H9 (cell line): ENCODE measurements around the gene RPL37A. TPM values are rescaled to one million over a fixed set of nuclear protein-coding genes. Genes with fewer than 3 reads are reported as not detected.

Experiments used
- DNase-seq: peaks from one replicate; pipeline ENCODE4 v3.0.0-alpha.2; 2017
- H2AFZ ChIP-seq: one replicate; pipeline ENCODE4 v1.6.1; 2013; ENCODE audit warnings: mild to moderate bottlenecking, low read length, control low read depth, moderate library complexity
- H2AK5ac ChIP-seq: 2 replicates; pipeline ENCODE4 v1.6.1; 2013; ENCODE audit warnings: low read length, control low read depth, mixed read lengths; ENCODE audit not compliant: insufficient read length
- H2BK120ac ChIP-seq: one replicate; pipeline ENCODE4 v1.6.1; 2013; ENCODE audit warnings: low read depth, mild to moderate bottlenecking, low read length, control low read depth, inconsistent platforms; ENCODE audit not compliant: poor library complexity, severe bottlenecking
- H2BK12ac ChIP-seq: 2 replicates; pipeline ENCODE4 v1.6.1; 2013; ENCODE audit warnings: low read length, control low read depth, mixed read lengths, low read depth; ENCODE audit not compliant: insufficient read length
- H2BK15ac ChIP-seq: 2 replicates; pipeline ENCODE4 v1.6.1; 2013; ENCODE audit warnings: low read depth, low read length, control low read depth
- H2BK20ac ChIP-seq: one replicate; pipeline ENCODE4 v1.6.1; 2013; ENCODE audit warnings: low read depth, mild to moderate bottlenecking, low read length, control low read depth, inconsistent platforms; ENCODE audit not compliant: poor library complexity, severe bottlenecking
- H2BK5ac ChIP-seq: 2 replicates; pipeline ENCODE4 v1.6.1; 2013; ENCODE audit warnings: low read length, control low read depth, mixed read lengths; ENCODE audit not compliant: insufficient read length
- H3K14ac ChIP-seq: 2 replicates; pipeline ENCODE4 v1.6.1; 2013; ENCODE audit warnings: low read length, control low read depth; ENCODE audit not compliant: insufficient read depth
- H3K18ac ChIP-seq: 2 replicates; pipeline ENCODE4 v1.6.1; 2013; ENCODE audit warnings: low read depth, mild to moderate bottlenecking, mixed read lengths, low read length, control low read depth; ENCODE audit not compliant: insufficient read length
- H3K23ac ChIP-seq: 2 replicates; pipeline ENCODE4 v1.6.1; 2013; ENCODE audit warnings: low read length, control low read depth, mixed read lengths, low read depth; ENCODE audit not compliant: insufficient read length
- H3K23me2 ChIP-seq: 2 replicates; pipeline ENCODE4 v1.6.1; 2013; ENCODE audit warnings: low read depth, mild to moderate bottlenecking, mixed read lengths, low read length, control low read depth; ENCODE audit not compliant: insufficient read length, poor library complexity, severe bottlenecking
- H3K27ac ChIP-seq: 2 replicates; pipeline ENCODE4 v1.5.1; 2013; ENCODE audit warnings: low read length, control low read depth, mixed read lengths, low read depth; ENCODE audit not compliant: insufficient read length
- H3K27me3 ChIP-seq: 2 replicates; pipeline ENCODE4 v1.6.1; 2013; ENCODE audit warnings: low read length, control low read depth, inconsistent platforms; ENCODE audit not compliant: insufficient read depth
- H3K4ac ChIP-seq: 2 replicates; pipeline ENCODE4 v1.6.1; 2013; ENCODE audit warnings: low read depth, mild to moderate bottlenecking, control low read depth, inconsistent platforms, low read length, moderate library complexity
- H3K4me1 ChIP-seq: 2 replicates; pipeline ENCODE4 v1.6.1; 2013; ENCODE audit warnings: low read length, control low read depth, inconsistent platforms; ENCODE audit not compliant: insufficient read depth
- H3K4me2 ChIP-seq: 2 replicates; pipeline ENCODE4 v1.6.1; 2013; ENCODE audit warnings: low read length, control low read depth, mixed read lengths; ENCODE audit not compliant: insufficient read length, insufficient read depth
- H3K56ac ChIP-seq: 2 replicates; pipeline ENCODE4 v1.6.1; 2013; ENCODE audit warnings: low read depth, mild to moderate bottlenecking, mixed read lengths, low read length, control low read depth; ENCODE audit not compliant: insufficient read length
- H3K79me1 ChIP-seq: 2 replicates; pipeline ENCODE4 v1.6.1; 2013; ENCODE audit warnings: low read depth, mild to moderate bottlenecking, moderate library complexity, low read length, control low read depth, inconsistent platforms; ENCODE audit not compliant: insufficient read depth, poor library complexity, severe bottlenecking
- H3K79me2 ChIP-seq: 2 replicates; pipeline ENCODE4 v1.6.1; 2013; ENCODE audit warnings: low read length, control low read depth, inconsistent platforms; ENCODE audit not compliant: insufficient read depth
- H3K9ac ChIP-seq: 2 replicates; pipeline ENCODE4 v1.6.1; 2013; ENCODE audit warnings: low read length, control low read depth, mixed read lengths; ENCODE audit not compliant: insufficient read length; ENCODE audit errors: extremely low read depth
- H3K9me3 ChIP-seq: one replicate; pipeline ENCODE4 v1.6.1; 2013; ENCODE audit warnings: low read depth, low read length, inconsistent platforms; ENCODE audit not compliant: control insufficient read depth
- H3T11ph ChIP-seq: one replicate; pipeline ENCODE4 v1.6.1; 2013; ENCODE audit warnings: mild to moderate bottlenecking, low read length, control low read depth, inconsistent platforms
- H4K20me1 ChIP-seq: one replicate; pipeline ENCODE4 v1.6.1; 2013; ENCODE audit not compliant: control insufficient read depth, insufficient read length, insufficient read depth
- H4K5ac ChIP-seq: 2 replicates; pipeline ENCODE4 v1.6.1; 2013; ENCODE audit warnings: low read depth, mild to moderate bottlenecking, mixed read lengths, low read length, control low read depth; ENCODE audit not compliant: insufficient read length
- H4K8ac ChIP-seq: replicated peaks from 2 replicates; pipeline ENCODE4 v1.6.1; 2013; ENCODE audit warnings: low read length, control low read depth, mixed read lengths, low read depth; ENCODE audit not compliant: insufficient read length
- H4K91ac ChIP-seq: 2 replicates; pipeline ENCODE4 v1.6.1; 2013; ENCODE audit warnings: low read depth, mild to moderate bottlenecking, moderate library complexity, mixed read lengths, low read length, control low read depth; ENCODE audit not compliant: insufficient read length
- H3K27ac Mint-ChIP-seq, 3 experiments: 2 replicates in 2 of 3; 3 replicates in 1 of 3; pipeline ENCODE4 v1.8.0; 2020 to 2021; ENCODE audit warnings: mixed read lengths in 3 of 3, mild to moderate bottlenecking in 1 of 3, moderate library complexity in 1 of 3
- H3K27me3 Mint-ChIP-seq: 2 replicates; pipeline ENCODE4 v1.8.0; 2021; ENCODE audit warnings: low read depth, mild to moderate bottlenecking, moderate library complexity, mixed read lengths
- H3K36me3 Mint-ChIP-seq, 3 experiments: 2 replicates in 2 of 3; 3 replicates in 1 of 3; pipeline ENCODE4 v1.8.0; 2020 to 2021; ENCODE audit warnings: low read depth in 3 of 3, mixed read lengths in 3 of 3; ENCODE audit not compliant: insufficient read depth in 1 of 3
- H3K4me1 Mint-ChIP-seq, 2 experiments: 2 replicates each; pipeline ENCODE4 v1.8.0; 2020; ENCODE audit warnings: mixed read lengths in 2 of 2
- H3K4me3 Mint-ChIP-seq, 2 experiments: 2 replicates in 1 of 2; 3 replicates in 1 of 2; pipeline ENCODE4 v1.8.0; 2020 to 2021; ENCODE audit warnings: mild to moderate bottlenecking in 2 of 2, mixed read lengths in 2 of 2, moderate library complexity in 1 of 2
- H3K9me3 Mint-ChIP-seq, 2 experiments: 2 replicates in 1 of 2; 3 replicates in 1 of 2; pipeline ENCODE4 v1.8.0; 2020; ENCODE audit warnings: mild to moderate bottlenecking in 2 of 2, mixed read lengths in 2 of 2, moderate library complexity in 1 of 2
- CTCF ChIP-seq: fragments of 200-600 bp; sonication (generic); conservative IDR thresholded peaks from 3 replicates; pipeline ENCODE4 v1.8.0; 2021; ENCODE audit warnings: antibody characterized with exemption, mild to moderate bottlenecking
- WGBS: extraction: QIAGEN DNeasy Blood & Tissue Kit; methylation state at CpG from one replicate; pipeline ENCODE4 v1.1.7; 2013; ENCODE audit warnings: missing lambda C conversion rate, low lambda C conversion rate, mixed read lengths; ENCODE audit not compliant: insufficient read length; ENCODE audit errors: extremely low coverage; 5-methylcytosine and 5-hydroxymethylcytosine counted together
- total RNA-seq: library from RNA; stranded (reverse); gene quantifications from 2 replicates; pipeline ENCODE4 v1.2.1, GENCODE V29; 2021

The RPL37A gene
- total RNA-seq, 1 experiment from 2014 or later, result 3,769 TPM

- Histone ChIP-seq H2BK15ac (no peak overlapping the region), H3K14ac (no peak overlapping the region), H4K5ac (no peak overlapping the region), H2AFZ (no peak overlapping the region), H2BK5ac (no peak overlapping the region), H3T11ph (no peak overlapping the region), H3K79me1 (no peaks in the 10 kb centered on the region), H3K9ac (no peak overlapping the region), H3K27me3 (no peaks in the 10 kb centered on the region), H3K4me2 (no peak overlapping the region), H3K23ac (no peak overlapping the region), H2BK20ac (no peak overlapping the region), H3K27ac (no peak overlapping the region), H4K20me1 (no peaks in the 10 kb centered on the region), H4K8ac (no peak overlapping the region), H3K9me3 (no peaks in the 10 kb centered on the region), H3K4ac (no peak overlapping the region), H3K56ac (no peak overlapping the region), H2BK12ac (no peak overlapping the region), H2AK5ac (no peak overlapping the region), H3K4me1 (no peaks in the 10 kb centered on the region), H2BK120ac (no peak overlapping the region), H3K79me2 (no peaks in the 10 kb centered on the region), H3K18ac (no peak overlapping the region), H3K23me2 (no peaks in the 10 kb centered on the region), H4K91ac (no peak overlapping the region)
- Mint-ChIP-seq H3K9me3 (no peaks in the 10 kb centered on the region), H3K4me1 (no peaks in the 10 kb centered on the region), H3K27me3 (no peaks in the 10 kb centered on the region), H3K36me3 (peaks cover 0 to 11% (median 7%) of the 10 kb centered on the region in 3 experiments; a peak in 5 of 7 replicates), H3K27ac (no peak overlapping the region), H3K4me3 (no peak overlapping the region)
- no peak for TF ChIP-seq CTCF
- DNase-seq, result no peak
- WGBS, result no CpG with 5 or more reads among the region's 3 CpGs
Observed at GRCh38 chr2:216485237-216485636, 13.4 kb upstream of the RPL37A start.
